ENCODE measurements around the gene ERGIC1.
"Not testable (repeated sequence)": the region's sequence is repeated elsewhere in the genome, so short reads cannot be mapped to it uniquely, and the experiment has no call there.

The ERGIC1 gene

DNA sequence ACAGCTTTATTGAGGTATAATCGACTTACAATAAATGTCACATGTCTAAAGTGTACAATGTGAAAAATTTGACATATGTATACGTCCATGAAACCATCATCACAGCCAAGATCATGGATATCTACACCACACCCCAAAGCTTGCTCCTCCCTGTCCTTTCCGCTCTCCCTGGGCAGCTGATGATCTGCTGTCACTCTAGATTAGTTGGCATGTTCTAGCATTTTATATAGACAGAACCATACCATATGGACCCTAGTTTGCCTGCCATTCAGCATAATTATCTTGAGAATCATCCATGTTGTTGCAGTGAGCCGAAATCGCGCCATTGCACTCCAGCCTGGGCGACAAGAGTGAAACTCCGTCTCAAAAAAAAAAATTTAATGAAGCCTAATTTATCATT is 42.5 kb downstream of the ERGIC1 start:
- in situ Hi-C loops (cut with HindIII; ENCODE audit: low sequenced_read_pairs): loop anchor here (5.0 kb wide), 1 partner anchor 99 kb away; no protein-coding TSS in a partner anchor

DNA sequence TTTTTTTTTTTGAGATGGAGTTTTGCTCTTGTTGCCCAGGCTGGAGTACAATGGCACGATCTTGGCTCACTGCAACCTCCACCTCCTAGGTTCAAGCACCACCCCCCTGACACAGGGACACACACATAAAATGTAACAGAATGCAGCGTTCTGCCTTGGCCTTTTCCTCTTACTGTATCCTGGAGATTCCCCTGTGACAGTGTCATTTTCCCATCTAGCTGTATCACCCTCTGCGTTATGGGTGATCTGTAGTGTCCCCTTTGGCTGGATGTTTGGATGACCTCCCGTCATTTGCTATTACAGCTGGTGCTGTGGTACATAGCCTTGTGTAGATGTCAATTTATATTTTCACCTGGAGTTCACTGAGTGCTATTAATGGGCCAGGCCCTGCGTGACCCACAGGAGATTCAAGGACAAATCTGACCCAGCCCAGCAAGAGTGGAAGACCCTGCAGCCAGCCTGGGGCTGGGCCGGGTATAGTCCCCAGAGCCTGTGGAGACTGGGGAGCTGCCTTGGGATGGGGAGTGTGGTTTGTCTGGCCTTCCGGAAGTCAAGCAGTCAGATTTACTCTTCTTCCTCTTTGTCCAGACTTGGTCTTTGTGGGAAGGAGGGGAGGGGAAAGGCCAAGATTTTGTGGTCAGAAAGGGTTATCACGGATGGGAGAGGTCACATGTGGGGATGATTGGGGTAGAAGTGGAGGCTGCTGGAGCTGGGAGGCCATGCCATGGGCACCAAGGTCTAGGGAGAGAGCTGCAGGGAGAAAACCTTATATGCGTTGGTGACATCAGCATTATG is 43.6 kb downstream of the ERGIC1 start:
- in situ Hi-C loops (cut with HindIII; ENCODE audit: low sequenced_read_pairs): loop anchor here (5.0 kb wide), 1 partner anchor 100 kb away; no protein-coding TSS in a partner anchor

DNA sequence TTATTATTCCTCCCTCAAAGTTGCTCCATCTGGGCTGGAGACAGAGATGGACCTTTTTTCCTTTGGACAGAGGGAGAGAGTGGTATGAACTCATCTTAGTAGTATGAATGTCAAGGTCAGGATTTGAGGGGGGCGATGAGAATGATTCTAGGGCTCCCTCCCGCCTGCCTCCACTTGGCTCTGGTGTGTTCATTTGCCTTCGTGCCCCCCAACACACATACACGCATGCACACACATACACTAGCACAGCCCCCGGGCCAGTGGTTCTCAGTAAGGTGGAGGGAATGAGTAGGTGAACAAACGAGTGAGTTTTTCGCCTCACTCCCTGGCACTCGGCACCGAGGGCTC is 44.5 kb downstream of the ERGIC1 start:
- in situ Hi-C loops (cut with HindIII; ENCODE audit: low sequenced_read_pairs): loop anchor here (5.0 kb wide), 1 partner anchor 101 kb away; no protein-coding TSS in a partner anchor

DNA sequence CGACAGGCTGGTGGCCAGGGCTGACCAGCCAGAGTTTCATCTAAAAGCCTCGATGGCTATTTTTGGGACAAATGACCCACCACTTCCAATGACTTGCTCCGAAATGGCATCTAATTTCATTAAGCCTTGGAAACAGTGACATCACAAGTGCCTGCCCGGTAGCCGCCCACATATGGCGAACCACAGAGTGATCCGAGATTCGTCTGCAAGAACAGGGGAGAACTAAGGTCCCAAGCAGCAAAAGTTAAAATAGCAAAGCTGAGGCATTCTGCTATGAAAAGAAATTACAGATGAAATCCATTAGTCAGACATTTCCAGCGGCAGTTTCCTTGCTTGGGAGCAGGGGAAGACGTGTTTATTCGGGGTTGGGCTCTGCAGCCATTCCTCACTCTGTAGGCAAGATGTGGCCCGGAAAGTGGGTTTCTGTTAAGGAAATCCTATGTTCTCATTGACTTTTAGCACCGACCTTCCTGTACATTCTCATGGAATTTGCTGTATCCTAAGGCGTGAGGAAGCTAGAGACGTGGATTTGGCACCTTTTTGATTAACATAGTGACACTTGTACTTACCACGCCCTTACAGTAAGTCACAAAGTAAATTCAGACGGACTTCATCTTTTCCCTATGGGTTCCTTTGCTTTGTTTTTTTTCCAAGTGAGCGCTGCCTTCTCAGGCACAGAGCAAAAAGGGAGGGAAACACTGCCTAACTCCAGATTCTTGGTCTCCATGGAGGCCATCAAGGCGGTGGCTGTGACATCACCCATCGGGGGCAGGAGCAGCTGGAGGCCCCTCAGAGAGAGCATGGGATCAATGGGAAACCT is 45.1 kb downstream of the ERGIC1 start:
- in situ Hi-C loops (cut with HindIII; ENCODE audit: low sequenced_read_pairs): loop anchor here (5.0 kb wide), 1 partner anchor 102 kb away; no protein-coding TSS in a partner anchor

DNA sequence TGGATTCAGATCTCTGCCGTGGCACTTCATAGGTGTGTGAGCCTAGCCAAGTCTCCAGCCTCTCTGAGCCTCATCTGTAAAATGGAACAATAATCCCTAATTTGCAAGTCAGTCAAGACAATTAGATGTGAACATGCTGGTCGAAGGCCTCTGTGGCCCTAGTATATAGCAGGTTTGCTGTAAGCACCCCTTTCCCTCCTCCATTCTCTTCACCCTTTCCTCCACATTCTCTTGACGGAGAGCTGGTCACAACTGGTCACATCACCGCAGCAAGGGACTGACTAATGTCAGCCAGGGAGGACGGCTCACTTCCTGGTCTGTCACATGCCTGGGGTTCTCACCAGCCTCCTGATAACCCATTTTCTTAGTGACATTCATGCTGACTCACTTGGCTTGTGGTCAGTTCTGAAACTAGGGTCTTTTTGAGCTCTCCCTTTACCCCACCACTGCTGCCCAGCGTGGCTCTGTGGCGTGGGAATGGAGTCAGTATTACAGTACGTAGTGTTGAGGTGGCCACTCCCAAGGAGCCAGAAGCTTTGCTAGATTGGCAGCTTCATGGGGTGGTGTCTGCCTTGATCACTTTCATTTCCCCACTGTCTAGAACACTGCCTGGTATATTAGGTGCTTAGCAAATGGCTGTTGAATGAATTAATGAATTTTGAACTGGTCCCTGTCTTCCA is 47.8 kb downstream of the ERGIC1 start:
- in situ Hi-C loops (cut with HindIII; ENCODE audit: low sequenced_read_pairs): no loop called here

DNA sequence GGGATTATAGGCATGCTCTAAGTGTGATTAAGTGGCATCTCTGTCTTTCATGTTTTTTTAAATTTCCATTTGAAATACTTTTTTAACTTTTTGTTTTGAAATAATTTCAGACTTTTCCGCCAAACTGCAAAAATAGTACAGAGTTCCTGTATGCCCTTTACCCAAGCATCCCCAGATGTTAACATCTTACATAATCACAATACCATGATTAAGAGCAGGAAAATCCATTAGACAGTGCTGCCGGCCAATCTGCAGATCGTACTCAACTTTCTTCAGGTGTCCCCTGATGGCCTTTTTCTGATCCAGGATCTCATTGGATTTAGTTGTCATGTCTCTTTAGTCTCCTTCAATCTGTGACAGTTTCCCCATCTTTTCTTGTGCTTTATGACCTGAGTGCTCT is 49.0 kb downstream of the ERGIC1 start:
- in situ Hi-C loops (cut with HindIII; ENCODE audit: low sequenced_read_pairs): no loop called here

DNA sequence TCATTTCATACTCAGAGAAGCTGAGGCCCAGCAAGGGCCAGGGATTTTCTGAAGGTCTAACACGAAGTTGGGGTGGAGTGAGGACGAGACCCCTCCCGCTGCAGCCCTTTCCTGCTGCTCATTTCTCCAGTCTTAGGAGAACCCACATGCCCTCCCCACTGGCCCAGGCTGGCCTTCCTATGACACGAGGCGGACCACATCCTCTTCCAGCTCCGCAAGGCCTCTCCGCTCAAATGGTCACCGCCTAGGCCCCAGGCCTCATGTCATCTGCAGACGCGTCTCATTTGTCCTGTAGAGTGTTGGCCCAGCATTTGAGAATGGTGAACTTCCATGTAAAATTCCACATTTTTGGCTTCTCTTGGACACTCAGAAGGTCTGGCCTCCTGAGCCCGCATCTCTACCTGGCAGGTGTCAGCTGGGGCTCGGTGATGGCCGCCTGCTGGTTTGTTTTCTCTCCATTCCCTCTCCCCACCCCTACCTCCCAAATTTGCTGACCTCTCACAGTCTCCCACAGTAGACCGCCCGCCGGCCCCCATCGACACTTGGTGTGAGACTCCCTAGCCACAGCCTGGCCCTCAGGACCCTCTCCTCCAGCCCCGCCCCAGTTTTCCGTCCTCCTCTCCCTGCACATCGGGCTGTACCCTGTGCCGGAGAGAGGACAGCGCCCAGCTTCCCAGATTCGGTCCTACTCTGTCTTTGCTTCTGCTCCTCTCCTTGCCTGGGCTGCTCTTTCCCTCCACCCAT is 51.7 kb downstream of the ERGIC1 start:
- in situ Hi-C loops (cut with HindIII; ENCODE audit: low sequenced_read_pairs): no loop called here

DNA sequence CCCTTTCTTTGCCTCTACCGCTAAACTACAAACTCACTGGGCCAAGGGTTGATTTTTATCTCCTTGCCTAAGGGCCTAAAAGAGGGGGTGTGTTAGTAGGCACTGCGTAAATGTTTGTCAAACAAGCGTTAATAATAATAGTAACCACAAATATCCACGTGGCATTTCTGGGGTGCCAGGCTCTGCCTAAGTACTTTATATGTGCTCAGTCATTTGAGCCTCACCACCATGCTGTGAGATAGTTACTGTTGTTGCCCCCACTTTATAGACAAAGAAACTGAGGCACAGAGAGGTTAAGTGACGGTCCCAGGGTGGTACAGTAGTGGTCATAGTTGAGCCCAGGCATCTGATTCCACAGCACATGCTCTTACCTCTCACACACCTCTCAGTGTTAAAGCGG is 52.4 kb downstream of the ERGIC1 start:
- in situ Hi-C loops (cut with HindIII; ENCODE audit: low sequenced_read_pairs): no loop called here

DNA sequence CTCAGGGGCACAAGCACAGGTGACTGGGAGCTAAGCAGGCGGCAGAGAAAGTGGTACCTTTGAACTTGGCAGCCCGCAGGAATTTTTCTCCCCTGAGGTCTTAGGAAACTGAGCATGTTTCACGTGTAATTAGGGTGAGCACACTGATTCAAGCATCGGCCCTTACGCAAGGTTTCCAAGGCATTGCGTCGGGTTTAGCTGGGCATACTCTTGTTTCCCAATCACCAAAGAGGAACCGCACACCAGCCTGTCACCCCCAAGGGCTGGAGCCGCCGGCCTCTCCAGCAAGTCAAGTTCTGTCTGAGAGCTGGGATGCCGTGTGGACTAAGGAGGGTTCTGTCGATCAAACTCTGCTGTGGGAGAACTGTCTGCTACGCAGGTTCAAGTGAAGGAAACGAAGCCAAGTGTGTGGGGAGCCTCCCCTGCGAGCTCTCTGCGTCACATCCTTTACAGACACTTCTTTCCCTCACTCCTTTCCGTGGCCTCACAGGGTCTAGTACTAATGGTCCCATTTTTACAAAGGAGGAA is 53.0 kb downstream of the ERGIC1 start:
- in situ Hi-C loops (cut with HindIII; ENCODE audit: low sequenced_read_pairs): no loop called here

DNA sequence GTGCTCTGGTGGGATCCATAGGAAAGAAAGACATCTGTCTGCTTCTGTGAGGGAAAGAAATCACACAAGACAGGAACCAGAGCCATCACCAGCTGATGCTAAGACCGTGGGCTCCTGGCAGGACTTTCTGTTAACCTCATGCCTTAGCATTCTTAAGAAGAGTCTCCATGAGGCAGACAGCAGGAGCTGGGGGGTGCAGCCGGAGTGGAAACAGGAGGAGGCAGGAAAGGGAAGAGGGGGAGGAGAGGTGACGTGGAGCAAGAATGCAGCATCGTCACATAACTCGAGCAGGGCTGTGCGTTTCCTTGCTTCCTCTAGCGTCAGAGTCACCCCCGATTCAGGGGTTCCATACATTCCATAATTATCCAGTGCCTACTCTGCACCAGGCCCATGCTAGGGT is 53.6 kb downstream of the ERGIC1 start:
- in situ Hi-C loops (cut with HindIII; ENCODE audit: low sequenced_read_pairs): no loop called here

DNA sequence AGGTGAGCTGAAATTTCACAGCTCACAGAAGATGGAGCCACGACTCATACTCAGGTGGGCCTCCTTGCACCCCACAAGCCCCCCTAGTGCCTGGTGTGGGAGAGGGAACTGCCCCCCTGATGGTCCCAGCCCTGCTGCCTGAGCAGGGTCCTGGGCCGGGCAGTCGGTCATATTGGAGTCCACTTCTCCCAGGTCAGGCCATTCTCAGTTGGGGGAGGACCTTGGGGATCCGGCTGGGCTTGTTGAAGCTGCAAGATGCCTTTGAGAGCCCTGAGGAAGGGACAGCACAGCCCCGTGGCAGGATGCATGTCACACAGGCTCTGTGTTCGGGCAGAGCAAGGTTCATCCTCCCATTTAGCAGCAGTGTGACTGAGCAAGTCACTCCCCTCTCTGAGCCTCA is 56.6 kb downstream of the ERGIC1 start:
- in situ Hi-C loops (cut with HindIII; ENCODE audit: low sequenced_read_pairs): no loop called here

DNA sequence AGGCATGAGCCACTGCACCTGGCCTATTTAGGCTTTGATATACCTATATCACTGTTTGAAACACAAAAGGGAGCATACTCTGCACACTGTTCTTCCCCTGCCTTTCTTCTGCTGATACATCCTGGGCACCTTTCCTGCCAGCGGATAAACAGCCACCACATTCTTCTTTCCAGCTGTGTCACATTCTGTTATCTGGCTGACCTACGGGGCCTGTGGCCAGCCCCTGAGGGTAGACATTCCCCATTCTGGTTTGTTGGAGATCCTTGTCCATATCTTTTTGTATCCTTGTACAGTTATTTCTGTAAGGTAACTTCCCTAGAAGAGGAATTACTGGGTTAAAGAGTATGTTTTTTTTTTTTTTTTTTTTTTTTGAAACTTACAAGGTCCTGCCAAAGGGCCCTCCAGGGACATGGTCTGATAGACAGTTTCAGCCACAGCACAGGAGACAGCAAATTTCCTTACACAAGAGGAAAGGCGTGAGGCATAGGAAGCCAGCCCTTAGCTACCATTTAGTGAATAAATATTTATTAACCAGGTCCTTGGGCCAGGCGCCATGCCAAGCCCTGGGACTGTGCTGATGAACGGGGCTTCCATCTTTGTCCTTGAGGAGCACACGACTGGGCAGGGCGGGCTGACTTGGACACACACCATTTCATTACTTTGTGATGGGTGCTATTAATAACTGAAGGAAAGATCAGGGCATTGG is 57.8 kb downstream of the ERGIC1 start:
- in situ Hi-C loops (cut with HindIII; ENCODE audit: low sequenced_read_pairs): no loop called here

DNA sequence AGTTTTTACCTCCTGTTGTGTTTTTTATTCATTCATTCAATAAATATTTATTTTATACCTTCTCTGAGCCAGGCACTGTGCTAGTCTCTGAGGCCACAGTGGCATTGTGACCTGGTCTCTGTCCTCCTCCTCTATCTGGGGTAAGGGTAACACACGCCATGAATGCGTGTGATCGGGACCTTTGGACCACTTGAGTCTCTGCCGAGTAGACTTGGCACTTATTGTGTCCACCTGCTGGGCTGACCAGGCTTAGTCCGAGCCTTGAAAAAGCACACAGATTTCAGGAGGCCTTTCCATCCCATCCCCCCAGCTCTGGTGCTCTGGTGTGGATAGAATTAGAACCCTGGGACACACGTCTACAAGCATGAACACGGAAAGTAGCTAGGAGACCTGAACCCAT is 58.7 kb downstream of the ERGIC1 start:
- in situ Hi-C loops (cut with HindIII; ENCODE audit: low sequenced_read_pairs): no loop called here

DNA sequence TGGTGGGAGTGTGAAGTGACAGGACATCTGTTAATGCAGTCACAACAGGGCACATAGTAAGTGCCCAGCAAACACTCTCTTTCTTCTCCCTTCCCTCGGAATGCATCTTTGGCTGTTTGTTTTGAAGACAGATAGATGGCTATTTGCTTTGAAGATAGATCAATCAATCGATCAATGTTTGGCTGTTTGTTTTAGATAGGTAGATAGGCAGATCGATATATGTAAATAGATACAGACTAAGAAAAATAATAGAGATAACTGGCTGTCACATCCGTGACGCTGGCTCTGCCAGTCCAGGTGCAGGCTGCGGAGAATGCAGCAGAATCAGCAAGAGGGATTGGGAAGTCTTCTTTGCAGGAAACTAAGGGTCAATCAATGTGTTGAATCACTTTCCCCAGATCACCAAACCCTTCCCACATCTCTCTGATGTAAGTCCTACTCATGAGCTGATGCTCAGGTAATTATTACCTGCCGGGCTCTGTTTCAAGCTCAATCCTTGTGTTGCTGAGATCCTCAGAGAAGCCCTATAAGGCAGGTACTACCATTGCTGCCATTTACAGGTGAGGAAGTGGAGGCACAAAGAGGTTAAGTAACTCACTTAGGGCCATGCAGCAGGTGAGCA is 60.8 kb downstream of the ERGIC1 start:
- in situ Hi-C loops (cut with HindIII; ENCODE audit: low sequenced_read_pairs): no loop called here

DNA sequence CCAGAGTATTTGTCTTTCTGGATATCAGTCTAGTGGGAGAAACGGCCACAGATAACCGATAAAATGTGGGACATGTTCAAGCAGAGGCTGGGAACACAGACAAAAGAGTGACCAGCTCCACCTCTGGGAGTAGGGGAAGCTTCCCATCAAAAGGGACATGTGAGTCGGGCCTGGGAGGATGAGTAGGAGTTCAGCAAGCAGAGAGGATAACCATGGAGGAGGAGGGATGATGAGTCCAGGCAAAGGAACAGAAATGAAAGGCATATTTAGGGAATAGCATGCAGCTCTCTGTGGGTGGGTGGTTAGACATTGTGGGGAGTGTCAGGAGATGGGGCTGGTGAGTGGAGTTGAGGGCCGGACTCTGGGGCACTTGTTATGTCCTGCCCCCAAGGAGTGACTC is 61.5 kb downstream of the ERGIC1 start:
- in situ Hi-C loops (cut with HindIII; ENCODE audit: low sequenced_read_pairs): no loop called here

DNA sequence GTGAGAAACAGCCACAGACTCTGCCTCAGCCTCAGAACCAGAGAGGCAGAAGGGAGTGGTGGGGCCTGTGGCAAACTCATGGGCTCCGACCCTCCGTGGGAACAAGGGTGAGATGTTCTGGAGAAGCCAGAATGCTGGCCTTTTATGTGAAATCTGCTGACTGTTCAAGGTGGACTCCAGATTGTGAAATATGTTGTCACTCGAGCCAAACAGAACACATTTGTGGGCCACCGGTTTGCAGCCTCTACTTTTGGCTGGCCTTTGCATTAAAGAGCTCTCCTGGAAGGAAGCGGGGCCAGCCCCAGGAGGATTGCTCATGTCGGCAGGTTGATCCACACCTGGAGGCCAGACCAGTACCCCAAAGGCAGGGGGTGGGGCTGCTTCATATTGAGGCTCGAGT is 62.4 kb downstream of the ERGIC1 start:
- in situ Hi-C loops (cut with HindIII; ENCODE audit: low sequenced_read_pairs): no loop called here

DNA sequence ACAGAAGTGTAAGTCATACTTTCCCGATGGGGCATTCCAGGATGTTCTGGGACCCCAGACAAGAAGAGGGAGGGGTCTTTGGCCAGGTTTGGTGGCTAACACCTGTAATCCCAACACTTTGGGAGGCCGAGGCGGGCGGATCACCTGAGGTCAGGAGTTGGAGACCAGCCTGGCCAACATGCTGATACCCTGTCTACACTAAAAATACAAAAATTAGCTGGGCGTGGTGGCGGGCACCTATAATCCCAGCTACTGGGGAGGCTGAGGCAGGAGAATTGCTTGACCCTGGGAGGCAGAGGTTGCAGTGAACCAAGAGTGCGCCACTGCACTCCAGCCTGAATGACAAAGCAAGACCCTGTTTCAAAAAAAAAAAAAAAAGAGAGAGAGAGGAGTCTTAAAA is 63.0 kb downstream of the ERGIC1 start:
- in situ Hi-C loops (cut with HindIII; ENCODE audit: low sequenced_read_pairs): not testable (repeated sequence)

DNA sequence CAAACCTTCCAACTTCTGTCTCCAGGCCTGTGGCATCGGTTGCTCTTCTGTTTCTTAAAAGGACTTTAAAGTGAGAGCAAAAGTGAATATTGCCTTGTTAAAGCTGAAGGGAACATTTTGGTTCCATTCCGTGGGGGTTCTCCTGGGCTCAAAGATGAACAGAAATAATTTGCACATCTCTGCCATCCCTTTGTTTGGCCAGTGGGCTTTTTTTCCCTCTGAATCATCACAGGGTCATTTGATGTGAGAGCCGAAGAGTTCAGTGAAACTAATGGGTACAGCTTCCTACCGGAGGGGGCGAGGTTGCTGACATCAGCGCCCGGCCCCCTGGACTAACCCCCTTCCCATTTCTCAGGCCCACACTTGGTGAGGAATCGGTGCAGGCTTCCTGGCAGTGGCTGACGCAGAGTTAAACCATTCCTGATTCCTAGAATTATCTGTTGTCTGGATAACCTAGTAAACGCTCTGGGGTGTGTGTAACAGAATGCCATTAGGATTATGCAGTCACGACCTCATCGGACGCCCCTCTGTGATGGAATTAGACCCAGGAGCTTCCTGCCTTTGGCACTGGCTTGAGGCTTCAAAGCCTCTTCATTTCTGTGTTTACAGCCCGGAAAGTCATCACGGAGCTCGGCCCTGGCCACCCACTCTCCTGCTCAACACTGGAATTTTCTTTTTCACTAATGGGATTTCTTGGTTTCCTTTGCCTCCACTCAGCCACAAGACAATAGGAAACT is 63.6 kb downstream of the ERGIC1 start:
- in situ Hi-C loops (cut with HindIII; ENCODE audit: low sequenced_read_pairs): no loop called here
